HG02970 (cell line): Measurements from ENCODE around the gene SMPDL3A.

Source experiments
- ATAC-seq: cut with Tn5 transposase; IDR thresholded peaks from one replicate; pipeline ENCODE4 v1.9.1; 2021; ENCODE audit warnings: mild to moderate bottlenecking, moderate library complexity, moderate number of reproducible peaks; ENCODE audit not compliant: unreplicated experiment, low FRiP score

SMPDL3A gene

DNA sequence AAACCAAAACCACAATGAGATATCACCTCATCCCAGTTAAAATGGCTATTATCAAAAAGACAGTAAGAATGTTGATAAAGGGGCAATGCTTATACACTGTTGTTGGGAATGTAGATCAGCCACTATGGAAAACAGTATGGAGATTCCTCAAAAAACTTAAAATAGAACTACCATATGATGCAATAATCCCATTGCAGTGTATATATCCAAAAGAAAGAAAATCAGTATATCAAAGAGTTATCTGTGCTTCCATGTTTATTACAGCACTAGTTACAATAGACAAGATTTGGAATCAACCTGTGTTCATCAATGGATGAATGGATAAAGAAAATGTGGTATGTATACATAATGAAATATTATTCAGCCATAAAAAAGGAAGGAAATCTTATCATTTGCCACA lies 13.1 kb upstream of the SMPDL3A start:
- ATAC-seq: no peak

DNA sequence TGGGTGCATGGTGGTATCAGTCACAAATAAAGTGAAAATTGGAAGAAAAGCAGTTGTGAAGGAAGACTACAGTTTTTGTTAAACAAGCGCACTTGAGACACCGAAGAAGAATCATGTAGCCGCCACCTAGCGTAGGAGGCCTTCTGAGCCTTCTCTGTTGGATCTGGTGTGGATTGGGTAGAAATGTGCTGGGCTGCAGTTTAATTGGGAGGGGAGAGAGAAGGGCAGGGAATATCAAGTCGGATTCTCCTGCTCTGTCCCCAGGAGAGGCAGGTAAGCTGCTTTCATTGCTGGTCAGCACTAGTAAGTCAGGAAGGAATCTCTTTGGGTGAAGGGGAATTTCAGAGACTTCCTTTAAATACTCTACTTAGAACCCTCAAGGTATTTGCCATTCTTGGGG lies 10.8 kb upstream of the SMPDL3A start:
- no peak for ATAC-seq

DNA sequence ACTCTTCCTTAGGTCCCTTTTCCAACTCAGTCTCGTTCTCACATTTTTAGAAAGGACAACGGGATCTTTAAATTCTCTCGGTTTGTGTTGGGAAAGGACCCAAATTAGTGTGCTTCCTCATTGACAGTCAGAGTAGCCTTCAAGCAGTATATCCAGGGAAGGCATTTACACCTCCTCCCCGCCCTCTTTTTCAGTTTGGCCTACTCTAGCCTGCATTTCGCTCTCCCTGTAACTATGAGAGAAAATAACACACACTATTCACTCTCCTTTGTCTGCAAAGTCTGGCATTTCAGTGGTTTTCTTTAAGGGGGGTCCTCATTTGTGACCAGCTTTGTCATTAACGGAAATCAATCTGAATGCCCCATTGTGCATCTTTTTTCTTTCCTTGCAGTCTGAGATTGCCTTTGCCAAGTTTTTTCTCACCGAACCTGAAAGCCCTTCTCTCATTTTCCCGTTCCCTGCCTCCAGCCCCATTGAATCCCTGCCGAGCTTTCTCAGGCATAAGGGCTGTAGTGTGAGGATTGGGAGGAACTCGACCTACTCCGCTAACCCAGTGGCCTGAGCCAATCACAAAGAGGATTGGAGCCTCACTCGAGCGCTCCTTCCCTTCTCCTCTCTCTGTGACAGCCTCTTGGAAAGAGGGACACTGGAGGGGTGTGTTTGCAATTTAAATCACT lies 9.9 kb upstream of the SMPDL3A start:
- no peak for ATAC-seq

DNA sequence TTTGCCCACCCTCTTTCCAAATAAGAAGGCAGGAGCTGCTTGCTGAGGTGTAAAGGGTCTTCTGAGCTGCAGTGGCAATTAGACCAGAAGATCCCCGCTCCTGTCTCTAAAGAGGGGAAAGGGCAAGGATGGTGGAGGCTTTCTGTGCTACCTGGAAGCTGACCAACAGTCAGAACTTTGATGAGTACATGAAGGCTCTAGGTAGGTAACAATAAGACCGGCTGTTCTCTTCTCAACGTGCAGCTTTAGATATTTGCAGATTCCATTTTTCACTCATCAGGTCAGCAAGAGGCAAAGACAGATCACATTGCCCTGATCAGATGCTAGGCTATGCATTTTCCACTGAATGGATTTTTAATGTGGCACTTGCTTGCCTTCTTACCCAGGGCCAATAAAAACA lies 9.4 kb upstream of the SMPDL3A start, which contains the start of gene FABP7:
FABP7 (plus strand) TSS at position 50 of the 400 bp plus-strand sequence; CDS start at position 129, 79 bp downstream.
- ATAC-seq: no peak

DNA sequence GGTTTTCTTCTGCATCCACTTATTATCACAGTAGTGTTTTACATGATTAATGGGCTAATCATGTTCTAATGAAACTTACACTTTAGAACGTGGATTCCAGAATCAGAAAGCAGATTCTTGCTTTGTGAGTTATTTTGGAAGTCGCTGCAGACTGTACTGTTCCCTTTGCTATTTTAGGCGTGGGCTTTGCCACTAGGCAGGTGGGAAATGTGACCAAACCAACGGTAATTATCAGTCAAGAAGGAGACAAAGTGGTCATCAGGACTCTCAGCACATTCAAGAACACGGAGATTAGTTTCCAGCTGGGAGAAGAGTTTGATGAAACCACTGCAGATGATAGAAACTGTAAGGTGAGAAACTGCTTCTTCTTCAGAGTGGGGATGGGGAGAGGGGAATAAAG lies 8.9 kb upstream of the SMPDL3A start:
- ATAC-seq: no peak

DNA sequence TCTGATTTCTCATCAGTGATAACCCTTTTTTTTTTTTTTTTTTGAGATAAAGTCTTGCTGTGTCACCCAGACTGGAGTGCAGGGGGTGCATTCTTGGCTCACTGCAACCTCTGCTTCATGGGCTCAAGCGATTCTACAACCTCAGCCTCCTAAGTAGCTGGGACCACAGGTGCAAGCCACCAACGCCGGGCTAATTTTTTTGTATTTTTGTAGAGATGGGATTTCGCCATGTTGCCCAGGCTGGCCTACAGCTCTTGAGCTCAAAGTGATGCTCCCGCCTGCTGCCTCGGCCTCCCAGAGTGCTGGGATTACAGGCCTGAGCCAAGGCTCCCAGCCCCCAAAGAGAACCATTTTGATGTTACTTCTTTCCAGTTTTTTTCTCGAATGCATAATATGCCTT lies 7.3 kb upstream of the SMPDL3A start:
- no peak for ATAC-seq

DNA sequence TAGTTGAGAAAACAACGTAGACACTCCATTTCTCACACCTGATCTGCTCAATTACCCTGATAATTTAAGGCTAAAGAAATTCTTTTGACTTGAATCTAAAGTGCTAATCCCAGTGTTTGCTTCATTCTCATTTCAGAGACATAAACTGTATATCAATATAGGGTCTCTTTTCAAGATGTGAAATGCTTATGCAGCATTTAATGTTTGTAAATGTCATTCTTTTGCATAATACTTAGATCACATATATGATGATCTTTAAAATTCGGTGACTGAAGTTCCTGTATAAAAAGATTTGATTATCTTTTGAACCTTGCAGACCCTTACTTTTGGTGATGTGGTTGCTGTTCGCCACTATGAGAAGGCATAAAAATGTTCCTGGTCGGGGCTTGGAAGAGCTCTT lies 5.7 kb upstream of the SMPDL3A start:
- no peak for ATAC-seq

DNA sequence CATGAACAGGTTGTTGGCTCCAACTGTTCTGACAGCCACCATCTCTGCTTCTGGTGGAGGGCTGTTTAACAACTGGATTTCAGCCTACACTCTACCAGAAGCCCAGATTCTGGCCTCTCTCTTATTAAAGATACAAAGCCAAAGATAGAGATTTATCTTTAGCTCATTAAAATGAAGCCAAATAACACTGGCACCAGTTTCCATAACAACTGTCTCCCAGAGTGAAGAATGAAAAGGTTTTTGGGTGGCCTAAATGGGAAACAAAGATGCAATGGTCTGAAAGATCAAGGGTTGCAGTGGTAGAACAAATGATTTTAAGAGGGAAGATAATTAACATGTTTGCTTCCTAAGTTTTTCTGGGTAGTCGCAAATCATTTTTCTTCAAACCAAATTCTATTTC lies 3.2 kb upstream of the SMPDL3A start:
- ATAC-seq: no peak

DNA sequence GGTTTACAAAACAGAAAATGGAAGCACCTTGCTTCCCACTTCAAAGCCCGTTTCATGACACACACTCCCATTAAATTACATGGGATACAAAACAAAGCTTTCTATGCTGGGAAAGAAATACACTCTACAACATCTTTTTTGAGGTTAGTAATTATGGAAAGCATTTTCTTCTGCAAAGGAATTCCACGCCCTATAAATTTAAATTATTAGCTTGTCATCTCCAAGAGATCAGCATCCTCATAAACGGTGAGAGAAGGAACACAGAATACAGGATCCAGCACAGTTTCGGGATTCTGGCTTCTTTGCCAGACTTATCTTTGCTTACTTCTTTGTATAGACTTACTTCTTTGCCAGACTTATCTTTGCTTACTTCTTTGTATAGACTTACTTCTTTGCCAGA lies 1.3 kb upstream of the SMPDL3A start:
- no peak for ATAC-seq

DNA sequence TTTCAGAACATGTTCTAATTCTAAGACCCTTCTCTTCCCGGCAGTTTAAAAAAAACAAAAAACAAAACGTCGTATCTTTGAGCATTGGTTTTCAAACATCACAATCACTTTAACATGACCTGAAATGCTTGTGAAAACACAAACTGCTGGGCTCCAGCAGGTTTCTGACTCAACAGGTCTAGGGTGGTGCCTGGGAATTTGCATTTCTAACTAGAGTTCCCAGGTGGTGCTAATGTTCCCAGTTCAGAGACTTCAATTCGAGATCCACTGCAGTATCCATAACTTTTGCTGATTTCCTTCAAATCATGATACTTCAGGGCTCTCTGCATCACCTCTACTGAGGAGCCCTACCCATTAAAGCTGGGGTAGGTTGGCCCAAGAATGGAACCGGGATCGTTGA lies 850 bp upstream of the SMPDL3A start:
- no peak for ATAC-seq

DNA sequence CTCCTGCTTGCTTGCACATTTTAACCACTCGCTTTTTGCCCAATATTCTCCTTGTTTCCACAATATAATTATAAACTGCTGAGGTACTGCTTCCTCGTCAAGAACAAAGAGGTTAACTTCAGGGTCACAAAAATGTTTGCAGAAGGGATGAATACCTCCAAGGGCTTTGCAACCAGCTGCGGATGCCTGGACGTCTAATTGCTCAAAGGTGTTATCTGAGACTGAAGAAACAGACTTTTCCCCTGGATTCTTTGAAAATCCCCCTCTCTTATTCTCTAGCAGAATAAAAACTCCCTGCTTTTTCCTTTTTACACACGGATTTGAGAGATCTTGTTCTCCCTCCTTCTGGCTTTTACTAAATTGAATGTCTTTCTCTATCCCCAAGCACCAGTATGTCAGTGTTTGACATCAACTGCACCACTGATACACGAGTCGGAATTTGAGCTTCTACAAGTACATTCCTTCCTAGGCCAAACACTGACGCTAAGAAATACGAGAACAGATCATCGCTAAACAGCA lies 336 bp upstream of the SMPDL3A start:
- ATAC-seq: no peak

DNA sequence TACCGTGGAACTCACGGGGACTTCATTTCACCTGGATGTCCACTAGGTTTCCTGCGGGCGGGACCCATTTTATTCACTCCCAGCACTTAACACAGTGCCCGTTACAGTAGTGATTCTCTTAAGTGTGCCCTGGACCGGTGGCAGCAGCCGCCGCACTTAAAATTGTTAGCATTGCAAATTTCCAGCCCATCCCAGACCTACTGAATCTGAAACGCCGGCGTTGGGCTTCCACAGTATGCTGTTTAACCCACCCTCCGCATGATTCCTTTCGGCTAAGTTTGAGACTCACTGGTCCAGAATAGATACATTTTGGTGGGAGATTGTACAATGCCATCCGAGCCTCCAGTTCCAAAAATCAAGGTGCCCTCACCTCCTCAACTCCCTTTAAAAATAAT lies 967 bp downstream of the SMPDL3A start:
- peak; percentile 4 for ATAC-seq

DNA sequence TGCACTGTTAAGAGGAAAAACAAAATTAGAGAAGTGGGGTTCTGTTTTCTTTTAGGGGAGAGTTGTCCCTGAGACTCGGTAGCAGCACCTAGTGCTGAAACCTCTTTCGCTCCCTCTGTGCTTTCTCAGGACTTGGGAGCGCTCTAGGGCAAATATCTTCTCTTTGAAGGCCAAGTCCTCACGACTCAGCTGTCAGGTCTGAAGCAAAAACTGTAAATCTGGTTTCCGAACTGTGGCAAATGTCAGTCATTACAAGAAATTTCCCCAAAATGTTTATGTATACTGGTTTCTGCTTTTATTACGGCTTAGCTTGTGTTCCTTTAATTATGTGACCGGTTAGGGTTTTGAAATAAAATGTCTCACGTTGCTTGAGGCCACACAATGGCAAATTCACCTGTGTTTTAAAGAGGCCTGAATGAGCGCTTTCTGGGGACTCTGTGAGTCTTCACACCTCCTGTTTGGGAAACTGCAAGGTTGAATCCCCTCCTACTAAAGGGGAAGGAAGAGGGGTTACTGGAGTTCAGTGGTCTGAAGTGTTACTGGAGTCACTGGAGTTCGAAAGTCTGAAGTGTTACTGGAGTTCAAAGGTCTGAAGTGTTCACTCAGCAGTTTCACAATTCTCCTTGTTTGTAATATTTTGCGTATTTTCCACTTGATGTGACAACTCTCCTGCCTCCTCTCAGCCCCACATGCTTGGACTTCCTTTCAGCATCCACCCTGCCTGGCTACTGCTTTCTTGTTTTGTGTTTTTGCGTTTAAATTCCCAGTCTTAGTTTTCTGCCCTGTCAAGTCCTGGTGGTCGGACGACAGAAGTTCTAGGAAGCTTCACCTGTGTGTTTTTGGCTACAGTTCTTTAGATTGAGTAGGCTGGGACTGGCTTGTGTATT lies 1.6 kb downstream of the SMPDL3A start:
- ATAC-seq: no peak

DNA sequence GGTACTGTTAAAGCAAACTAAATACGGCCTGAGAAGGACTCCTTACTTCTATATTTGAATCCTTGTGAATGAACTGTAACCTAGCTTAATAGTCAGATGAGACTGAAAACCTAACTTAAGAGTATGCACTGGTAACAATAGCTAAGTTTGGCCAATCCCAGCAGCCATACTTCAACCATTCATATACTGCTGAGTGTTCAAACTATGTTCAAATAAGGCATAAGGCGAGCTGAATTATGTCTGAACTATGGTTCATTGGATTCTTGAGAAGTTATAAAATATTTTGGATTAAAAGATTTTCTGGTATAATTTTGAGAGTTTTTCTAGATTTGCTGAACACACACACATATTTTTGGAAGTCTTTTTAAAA lies 2.2 kb downstream of the SMPDL3A start:
- ATAC-seq: no peak

DNA sequence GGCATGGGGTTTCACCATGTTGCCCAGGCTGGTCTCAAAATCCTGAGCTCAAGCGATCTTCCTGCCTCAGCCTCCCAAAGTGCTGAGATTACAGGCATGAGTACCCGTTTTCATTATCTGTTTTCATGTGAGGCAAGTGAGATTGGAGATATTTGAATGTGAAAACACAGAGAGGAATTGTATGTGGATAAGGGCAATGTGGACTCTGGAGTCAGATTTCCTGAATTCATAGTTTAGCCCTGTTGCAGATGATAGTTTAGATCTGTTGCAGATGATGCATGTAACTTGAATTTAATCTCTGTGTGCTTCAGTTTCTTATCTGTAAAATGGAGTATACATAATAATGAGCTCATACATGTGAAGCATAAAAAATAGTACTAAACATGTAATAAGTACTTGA lies 3.7 kb downstream of the SMPDL3A start:
- no peak for ATAC-seq

DNA sequence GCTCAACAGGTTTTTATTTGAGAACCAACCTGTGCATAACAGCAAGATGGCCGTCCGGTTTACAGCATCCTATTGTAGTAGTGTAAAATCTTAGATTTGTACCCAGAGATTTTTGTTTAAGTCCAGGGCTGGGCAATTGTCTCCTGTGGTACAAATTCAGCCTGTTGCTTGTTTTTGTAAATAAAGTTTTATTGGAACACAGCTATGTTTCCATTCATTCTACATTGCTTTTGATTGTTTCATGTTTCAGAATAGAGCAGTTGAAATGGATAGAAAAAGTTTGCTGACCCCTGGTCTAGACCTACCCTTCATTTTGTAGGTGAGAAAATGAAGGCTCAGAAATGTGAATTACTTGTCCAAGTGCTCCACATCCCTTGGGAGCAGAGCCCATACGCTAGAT lies 8.5 kb downstream of the SMPDL3A start:
- no peak for ATAC-seq

DNA sequence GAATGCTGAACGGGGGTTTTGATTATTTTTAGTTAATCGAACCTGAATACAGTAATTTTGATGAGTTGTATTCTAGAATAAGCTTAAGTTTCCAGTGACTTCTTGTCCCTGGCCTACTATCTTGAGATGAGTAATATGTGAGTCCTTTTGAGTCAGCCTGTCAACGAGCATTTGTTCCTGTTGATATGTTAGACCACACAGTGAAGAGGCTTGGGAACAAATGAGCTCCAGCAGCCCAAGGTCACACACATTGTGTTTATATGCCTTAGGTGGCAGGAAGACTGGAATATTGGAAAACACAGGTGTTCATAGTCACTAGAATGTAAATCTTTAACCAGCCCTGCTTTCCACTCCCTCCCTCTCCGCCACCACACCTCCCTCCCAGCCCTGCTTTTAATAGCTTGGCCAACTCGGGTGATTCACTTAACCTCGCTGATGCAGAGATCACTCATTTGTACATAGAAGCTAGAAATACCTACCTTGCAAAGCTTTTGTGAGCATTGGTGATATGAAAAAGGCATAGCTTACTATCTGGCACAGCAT lies 9.1 kb downstream of the SMPDL3A start:
- ATAC-seq: no peak

DNA sequence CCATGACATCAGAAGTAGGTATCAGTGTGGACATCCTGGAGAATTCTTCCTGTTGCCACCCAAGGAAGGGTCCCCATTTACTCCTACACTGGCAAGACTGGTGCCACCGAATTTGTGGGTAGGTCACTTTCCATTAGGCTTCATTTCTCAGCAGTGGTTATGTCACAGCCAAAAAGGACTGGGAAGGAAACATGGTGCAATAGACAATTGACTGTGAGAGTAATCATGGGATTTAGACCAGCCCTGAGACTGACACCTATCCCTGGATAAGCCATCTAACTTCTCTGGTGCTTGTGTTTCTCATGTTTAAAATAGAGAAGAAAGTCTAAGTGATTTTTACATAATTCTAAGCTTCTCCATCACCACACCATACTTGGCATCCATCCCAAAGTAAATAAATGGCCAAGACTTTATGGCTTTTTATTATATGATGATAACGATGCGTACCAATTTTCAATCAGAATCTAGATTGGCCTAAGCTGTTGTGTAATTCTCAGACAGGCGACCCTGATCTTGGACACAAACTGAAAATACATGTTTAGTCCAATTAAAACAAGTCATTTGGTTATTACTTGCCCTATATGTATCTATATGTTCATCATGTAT lies 10.2 kb downstream of the SMPDL3A start:
- no peak for ATAC-seq

DNA sequence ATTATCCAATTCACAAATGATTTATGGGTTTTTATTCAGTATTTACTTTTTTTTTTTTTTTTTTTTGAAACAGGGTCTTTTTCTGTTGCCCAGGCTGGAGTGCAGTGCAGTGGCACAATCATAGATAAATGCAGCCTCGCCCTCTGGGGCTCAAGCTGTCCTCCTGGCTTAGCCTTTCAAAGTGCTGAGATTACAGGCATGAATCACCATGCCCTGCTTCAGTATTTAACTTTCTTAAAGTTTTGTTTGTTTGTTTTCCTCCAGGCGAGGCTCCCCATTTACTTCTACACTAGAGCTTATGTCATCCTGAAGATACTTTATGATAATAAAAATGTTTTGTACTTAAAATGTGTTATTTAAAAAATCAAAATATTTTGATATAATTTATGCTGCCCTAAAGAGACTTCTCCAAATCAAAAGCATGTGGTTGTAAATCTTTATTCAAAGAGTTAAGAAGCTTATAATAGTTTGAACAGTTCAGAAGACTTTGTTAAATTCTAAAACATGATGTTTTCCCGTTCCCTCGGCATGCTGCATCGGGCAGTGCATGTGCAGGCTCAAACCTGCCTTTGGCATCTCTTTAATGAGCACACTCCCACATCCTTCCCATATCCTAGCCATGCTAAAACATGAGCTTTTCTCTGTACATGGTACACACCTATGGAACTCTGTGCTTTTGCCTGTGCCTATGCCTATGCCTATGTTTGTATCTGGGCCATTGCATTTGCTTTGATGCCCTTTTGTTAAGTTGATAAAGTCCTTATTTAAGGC lies 11.0 kb downstream of the SMPDL3A start:
- ATAC-seq: no peak

DNA sequence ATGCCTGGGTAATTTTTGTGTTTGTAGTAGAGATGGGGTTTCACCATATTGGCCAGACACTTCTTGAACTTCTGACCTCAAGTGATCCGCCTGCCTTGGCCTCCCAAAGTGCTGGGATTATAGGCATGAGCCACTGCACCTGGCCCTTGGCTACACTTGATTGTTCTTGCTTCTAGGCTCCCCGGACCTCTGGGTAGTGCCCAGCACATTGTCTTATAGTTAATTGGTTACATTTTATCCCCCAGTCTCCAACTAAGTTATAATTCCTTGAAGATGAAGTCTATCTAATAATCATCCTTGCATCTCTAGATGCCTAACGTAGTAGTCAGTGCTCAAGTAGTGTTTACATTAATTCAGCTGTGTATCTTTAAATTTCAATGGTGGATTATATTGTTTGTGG lies 11.8 kb downstream of the SMPDL3A start:
- ATAC-seq: no peak
